Measurements from ENCODE around the gene FMO3. TPM values are rescaled to one million over a fixed set of nuclear protein-coding genes. Genes with fewer than 3 reads are reported as not detected.

Gene FMO3
- total and polyA plus RNA-seq, 2 of the 4 experiments (the other 2 are of a cell fraction) = under 0.01 to 0.10 TPM

GRCh38 chr1:171090604-171091003 is at the start of gene FMO3 (continued):
- no peak for TF ChIP-seq MAFK (IDR thresholded peaks at IDR 0.05; ENCODE audit: low read depth, low read length)

GRCh38 chr1:171048014-171048413 is 42.7 kb upstream of the FMO3 start:
- WGBS, 2 experiments (ENCODE audit: extremely low coverage in 2 of 2, insufficient read length in 1 of 2) = no CpG with 5 or more reads among the region's 2 CpGs
- Histone ChIP-seq H3K4me1 (ENCODE audit: control insufficient read depth, insufficient read depth, low read length) (no peaks in the 10 kb centered on the region), H4K5ac (ENCODE audit: low read depth, low read length) (no peak overlapping the region), H3K9ac (ENCODE audit: low read depth, low read length) (no peak overlapping the region), H2AK9ac (replicated peaks; ENCODE audit: low read depth, low read length, poor library complexity) (no peak overlapping the region), H2AK5ac (ENCODE audit: low read depth, low read length) (no peak overlapping the region), H3K79me1 (ENCODE audit: low read depth in 1 of 2, low read length in 2 of 2) (no peaks in the 10 kb centered on the region), H3K23ac (ENCODE audit: low read depth, low read length) (no peak overlapping the region), H2BK15ac (ENCODE audit: low read depth, low read length) (no peak overlapping the region), H3K36me3 (ENCODE audit: control insufficient read depth, insufficient read depth, low read length) (no peaks in the 10 kb centered on the region), H4K20me1 (ENCODE audit: insufficient read depth, low read length) (no peaks in the 10 kb centered on the region), H2BK120ac (ENCODE audit: low read depth, low read length) (no peak overlapping the region), H3K56ac (ENCODE audit: extremely low read depth, insufficient read depth, low read length) (no peak overlapping the region), H3K9me3 (ENCODE audit: control insufficient read depth, insufficient read depth, low read length) (no peaks in the 10 kb centered on the region), H3K9me1 (ENCODE audit: insufficient read depth, low read length) (no peaks in the 10 kb centered on the region), H2BK5ac (ENCODE audit: low read depth, low read length, poor library complexity, severe bottlenecking) (no peak overlapping the region), H4K8ac (ENCODE audit: low read depth in 2 of 2, low read length in 2 of 2) (no peak overlapping the region), H3K18ac (ENCODE audit: low read depth, low read length) (no peak overlapping the region), H3K4ac (ENCODE audit: low read depth, low read length) (no peak overlapping the region), H2AFZ (replicated peaks; ENCODE audit: low read length, poor library complexity) (no peak overlapping the region), H3K4me3 (ENCODE audit: insufficient read depth, low read depth, low read length) (no peak overlapping the region), H4K91ac (ENCODE audit: insufficient read depth, low read depth, low read length) (no peak overlapping the region), H3K27ac (ENCODE audit: insufficient read depth, low read length) (no peak overlapping the region), H3K14ac (replicated peaks; ENCODE audit: low read depth, low read length) (no peak overlapping the region), H3K4me2 (ENCODE audit: low read depth, low read length) (no peak overlapping the region), H2BK20ac (ENCODE audit: low read depth, low read length) (no peak overlapping the region), H3K27me3 (ENCODE audit: control insufficient read depth, insufficient read depth, low read length) (no peaks in the 10 kb centered on the region)
- CTCF ChIA-PET = no interaction called here
- POLR2A ChIA-PET (ENCODE audit: unreplicated experiment) = no interaction called here
- BruUV-seq (replicated peaks) = no TSS peak
- ATAC-seq (ENCODE audit: low read depth) (no peak), DNase-seq (no peak)
- dilution Hi-C loops (cut with HindIII; ENCODE audit: low sequenced_read_pairs, unreplicated experiment) = no loop called here
- intact Hi-C loops (cut with micrococcal nuclease) = no loop called here
- in situ Hi-C loops (cut with MboI; ENCODE audit: low sequenced_read_pairs) = no loop called here
- no peak for TF ChIP-seq FOS (IDR thresholded peaks at IDR 0.05; ENCODE audit: low read depth, low read length)
- TF ChIP-seq MAFK (IDR thresholded peaks at IDR 0.05; ENCODE audit: low read depth, low read length) = no peak
- no peak for TF ChIP-seq MAZ (IDR thresholded peaks at IDR 0.05; ENCODE audit: borderline replicate concordance, low read depth, low read length)
- no peak for TF ChIP-seq SMC3 (IDR thresholded peaks at IDR 0.05; ENCODE audit: low read depth, low read length)
- TF ChIP-seq USF2 (IDR thresholded peaks at IDR 0.05; ENCODE audit: low read depth, low read length) = no peak
- TF ChIP-seq POLR2A (IDR thresholded peaks at IDR 0.05; ENCODE audit: low read depth, low read length) = no peak
- TF ChIP-seq, protein P1, sequence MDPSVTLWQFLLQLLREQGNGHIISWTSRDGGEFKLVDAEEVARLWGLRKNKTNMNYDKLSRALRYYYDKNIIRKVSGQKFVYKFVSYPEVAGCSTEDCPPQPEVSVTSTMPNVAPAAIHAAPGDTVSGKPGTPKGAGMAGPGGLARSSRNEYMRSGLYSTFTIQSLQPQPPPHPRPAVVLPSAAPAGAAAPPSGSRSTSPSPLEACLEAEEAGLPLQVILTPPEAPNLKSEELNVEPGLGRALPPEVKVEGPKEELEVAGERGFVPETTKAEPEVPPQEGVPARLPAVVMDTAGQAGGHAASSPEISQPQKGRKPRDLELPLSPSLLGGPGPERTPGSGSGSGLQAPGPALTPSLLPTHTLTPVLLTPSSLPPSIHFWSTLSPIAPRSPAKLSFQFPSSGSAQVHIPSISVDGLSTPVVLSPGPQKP (IDR thresholded peaks at IDR 0.05; ENCODE audit: borderline replicate concordance, low read depth, low read length) = no peak
- TF ChIP-seq CEBPB (IDR thresholded peaks at IDR 0.05; ENCODE audit: low read depth, low read length) = no peak
- TF ChIP-seq, protein P2, sequence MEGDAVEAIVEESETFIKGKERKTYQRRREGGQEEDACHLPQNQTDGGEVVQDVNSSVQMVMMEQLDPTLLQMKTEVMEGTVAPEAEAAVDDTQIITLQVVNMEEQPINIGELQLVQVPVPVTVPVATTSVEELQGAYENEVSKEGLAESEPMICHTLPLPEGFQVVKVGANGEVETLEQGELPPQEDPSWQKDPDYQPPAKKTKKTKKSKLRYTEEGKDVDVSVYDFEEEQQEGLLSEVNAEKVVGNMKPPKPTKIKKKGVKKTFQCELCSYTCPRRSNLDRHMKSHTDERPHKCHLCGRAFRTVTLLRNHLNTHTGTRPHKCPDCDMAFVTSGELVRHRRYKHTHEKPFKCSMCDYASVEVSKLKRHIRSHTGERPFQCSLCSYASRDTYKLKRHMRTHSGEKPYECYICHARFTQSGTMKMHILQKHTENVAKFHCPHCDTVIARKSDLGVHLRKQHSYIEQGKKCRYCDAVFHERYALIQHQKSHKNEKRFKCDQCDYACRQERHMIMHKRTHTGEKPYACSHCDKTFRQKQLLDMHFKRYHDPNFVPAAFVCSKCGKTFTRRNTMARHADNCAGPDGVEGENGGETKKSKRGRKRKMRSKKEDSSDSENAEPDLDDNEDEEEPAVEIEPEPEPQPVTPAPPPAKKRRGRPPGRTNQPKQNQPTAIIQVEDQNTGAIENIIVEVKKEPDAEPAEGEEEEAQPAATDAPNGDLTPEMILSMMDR (conservative IDR thresholded peaks at IDR 0.05; ENCODE audit: low read depth, low read length) = no peak
- no peak for TF ChIP-seq RFX5 (IDR thresholded peaks at IDR 0.05; ENCODE audit: low read depth, low read length)
- TF ChIP-seq CHD1 (IDR thresholded peaks at IDR 0.05; ENCODE audit: low read depth, low read length) = no peak
- TF ChIP-seq MXI1 (IDR thresholded peaks at IDR 0.05; ENCODE audit: borderline replicate concordance, low read depth, low read length) = no peak
